GM19238 (cell line): ENCODE data around the gene POPDC3.

Experiments used
- DNase-seq: peaks from one replicate; pipeline ENCODE4 v3.0.0; 2011; ENCODE audit warnings: low spot score; ENCODE audit not compliant: insufficient read length

The POPDC3 gene

DNA sequence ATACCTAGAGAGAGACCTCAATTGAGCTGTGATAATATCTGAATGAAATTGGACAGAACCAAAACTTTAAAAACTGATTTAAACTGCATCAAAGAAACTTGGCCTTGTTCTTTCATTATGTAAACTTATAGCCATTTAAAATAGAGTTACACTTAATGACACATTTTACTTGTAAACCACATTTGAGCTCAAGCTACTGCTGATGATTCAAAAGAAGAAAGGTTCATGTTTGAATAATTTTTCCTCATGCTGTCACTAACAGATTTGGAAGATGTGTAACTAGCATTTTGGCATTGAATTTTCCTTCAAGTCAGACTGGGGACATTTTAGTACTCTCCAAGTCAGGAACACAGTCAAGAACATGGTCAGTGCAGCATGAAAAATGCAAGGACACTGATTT is 26.9 kb downstream of the POPDC3 start:
- no peak for DNase-seq

DNA sequence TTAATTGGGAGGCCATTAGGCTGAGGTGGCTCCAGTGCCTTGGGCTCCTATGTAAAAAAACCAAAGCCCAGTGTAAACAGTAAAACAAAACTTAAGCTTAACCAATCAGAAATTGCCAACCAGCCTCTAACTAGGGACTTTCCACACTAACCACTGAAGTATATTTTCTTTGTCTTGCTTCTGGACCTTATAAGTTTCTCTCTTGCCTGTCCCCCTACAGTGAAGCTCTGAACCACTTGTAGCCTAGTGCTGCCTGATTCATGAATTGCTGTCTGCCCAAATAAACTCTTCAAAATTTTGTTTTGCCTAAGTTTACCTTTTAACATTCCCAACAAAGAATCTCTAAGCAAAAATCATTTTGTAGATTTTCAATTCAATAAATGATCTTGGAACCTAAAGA is 28.2 kb downstream of the POPDC3 start:
- no peak for DNase-seq

DNA sequence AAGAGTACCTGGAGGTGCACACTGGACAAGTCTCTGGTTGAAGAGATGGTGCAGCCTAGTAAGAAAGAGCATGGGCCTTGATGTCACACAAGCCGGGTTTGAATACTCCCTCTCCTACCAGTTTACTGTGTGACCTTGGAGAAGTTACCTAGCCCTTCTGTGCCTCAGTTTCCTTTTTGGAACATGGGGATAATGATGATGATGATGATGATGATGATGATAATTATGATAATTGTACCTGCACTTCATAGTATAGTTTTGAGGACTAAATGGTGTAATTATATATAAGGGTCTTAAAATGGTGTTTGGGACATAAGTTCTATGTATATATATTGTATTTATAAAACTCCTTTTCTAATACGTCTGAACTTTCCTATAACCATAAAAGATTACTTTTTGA is 41.7 kb downstream of the POPDC3 start:
- no peak for DNase-seq

DNA sequence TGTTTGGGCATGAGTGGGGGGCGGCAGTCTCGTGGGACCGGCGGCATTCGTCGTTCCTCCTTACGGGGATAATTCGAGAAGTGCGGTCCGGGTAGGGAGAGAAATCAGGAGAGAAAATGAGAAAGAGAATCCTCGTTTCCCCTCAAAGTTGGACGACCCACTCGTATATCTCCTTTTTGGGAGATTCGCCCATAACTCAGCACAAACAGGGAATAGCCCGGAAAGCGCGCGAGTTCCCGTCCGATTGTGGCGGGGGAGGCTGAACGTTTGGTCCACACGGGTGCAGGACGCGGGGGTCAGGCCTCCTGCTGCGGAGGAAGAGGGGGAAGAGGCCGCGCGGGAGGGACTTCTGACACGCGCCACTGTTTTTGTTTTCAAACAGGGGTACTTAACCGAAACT is 42.4 kb downstream of the POPDC3 start:
- no peak for DNase-seq

DNA sequence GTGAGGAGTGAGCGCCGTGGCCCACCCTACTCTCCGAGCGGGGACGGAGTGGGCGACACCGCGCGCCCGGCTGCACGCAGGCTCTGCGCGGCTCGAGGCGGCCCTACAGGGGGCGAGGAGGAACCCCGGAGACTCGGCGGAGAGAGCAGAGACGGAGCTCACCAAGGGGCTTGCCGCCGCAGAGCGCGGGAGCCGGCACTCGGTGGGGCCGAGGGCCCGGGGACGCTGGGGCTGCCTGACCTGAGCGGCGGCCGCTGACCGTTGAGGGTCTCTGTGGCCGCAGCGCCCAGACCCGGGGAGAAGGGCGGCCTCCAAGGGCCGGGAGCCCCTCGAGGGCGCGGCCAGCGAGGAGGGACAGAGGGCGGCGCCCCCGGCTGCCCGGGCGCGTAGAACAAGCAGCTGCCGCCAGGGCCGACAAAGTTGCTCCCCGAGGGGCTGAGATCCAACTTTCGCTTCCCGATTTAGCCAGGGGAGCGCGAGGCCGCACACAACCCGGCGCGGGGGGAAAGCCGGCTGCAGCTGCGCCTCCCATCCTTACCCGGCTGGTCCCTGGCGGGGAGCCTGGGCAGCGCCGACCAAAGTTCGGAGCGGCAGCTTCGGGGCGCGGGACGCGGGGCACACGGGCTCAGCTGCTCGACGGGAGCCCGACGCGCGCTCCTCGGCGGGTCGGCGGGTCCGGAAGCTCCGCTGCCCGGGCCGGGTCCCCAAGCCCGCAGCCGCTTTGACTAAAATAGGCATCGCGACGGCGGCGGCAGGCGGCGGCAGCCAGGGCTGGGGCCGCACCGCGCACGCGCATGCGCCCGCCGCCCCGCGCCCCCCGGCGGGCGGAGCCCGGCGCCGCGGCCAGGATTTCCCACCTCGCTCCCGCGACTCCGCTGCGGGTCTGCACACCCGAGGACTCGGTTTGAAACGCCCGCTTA is 43.1 kb downstream of the POPDC3 start:
- peak; percentile 28 for DNase-seq

DNA sequence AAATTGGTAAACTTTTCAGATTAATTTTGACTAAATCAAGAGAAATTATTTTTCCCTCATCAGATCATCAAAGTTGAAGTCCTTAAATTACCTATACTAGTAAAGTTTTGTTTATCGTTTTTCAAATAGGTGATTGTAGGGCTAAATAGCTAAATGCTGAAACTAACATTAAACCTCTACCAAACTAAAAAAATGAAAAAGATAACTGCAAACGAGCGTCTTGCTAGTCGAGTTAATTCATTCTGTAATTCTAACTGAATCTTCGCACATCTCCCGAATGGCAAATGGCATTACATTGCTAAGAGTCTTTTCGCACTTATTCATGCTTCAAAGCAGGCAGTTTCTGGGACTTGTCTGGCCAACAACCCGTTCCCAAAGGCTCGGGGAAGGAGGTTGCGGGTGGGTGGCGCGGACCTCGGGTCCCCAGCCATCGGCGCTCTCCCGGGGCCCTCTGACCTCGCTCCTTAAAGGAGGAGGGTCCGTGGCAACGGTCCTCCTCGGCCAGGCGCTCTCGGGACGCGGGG is 43.8 kb downstream of the POPDC3 start:
- DNase-seq = no peak

DNA sequence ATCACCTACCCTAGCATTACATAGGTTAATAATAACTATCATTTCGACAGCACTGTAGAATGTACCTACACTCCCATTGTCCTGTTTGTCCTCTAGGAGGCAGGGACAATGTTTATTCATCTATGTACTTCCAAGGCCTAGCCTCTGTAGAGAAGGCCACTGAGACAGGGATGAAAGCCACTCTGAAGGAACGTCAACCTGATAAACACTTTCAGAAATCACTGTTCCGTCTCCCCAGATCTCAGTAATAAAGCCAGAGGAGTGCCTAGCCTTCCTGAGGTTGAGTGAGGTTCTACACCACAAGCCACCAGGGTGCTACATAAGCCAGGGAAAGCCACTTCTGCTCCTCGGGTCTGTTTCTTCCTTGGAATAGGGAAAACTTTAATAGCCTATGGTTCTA is 44.8 kb downstream of the POPDC3 start:
- DNase-seq = no peak

DNA sequence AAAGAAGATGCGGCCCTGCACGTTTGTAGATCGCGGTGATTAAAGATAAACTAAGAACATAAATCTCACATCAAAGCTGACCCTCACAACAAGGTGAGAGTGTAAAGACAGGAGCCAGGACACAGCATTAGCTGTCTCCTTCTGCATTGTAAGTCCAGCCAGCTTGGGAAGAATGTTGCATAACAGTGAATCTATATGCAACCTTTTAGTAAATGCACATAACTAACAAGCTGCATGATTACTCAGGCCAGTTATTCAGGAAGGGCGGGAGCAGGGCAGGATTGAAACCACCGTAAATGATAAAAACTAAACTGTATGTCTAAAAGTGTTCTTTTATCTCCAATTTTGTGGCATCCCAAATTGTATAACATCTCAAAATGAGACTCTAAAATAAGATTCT is 57.1 kb downstream of the POPDC3 start:
- no peak for DNase-seq

DNA sequence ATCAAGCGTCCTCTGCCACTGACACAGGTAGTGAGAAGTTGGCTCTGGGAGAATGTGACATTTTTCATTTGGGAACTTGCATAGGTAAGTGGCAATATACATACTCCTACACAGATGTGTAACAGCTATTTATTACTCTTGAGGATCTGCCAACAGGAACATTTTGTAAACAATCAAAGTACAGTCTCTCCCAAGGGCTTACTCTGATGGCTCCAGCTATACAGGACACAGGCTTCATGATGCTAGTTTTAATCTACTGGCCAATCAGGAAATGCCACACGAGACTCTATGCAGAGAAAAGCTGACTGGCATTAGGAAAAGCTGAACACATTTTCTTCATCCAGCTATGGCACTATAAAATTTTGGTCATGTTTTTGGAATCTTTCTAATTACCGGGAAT is 57.8 kb downstream of the POPDC3 start:
- DNase-seq = no peak

DNA sequence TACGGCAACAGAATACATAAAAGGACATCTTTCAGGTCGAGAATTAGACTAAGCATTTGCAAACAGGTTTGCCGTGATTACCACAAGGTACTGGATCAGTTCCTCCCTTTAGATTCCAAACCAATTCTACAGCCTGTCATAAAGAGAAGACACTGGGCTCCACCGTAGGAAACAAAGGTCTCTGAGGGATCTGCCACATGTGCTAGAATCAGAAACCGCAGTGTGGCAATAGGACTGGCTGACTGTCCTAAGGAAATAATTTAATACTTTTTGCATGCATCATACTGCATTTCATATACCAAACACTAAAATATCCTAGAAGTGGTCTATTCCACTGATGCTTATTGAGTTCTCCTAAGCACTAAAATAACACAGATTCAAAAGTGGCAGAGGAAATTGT is 59.2 kb downstream of the POPDC3 start:
- DNase-seq = no peak

DNA sequence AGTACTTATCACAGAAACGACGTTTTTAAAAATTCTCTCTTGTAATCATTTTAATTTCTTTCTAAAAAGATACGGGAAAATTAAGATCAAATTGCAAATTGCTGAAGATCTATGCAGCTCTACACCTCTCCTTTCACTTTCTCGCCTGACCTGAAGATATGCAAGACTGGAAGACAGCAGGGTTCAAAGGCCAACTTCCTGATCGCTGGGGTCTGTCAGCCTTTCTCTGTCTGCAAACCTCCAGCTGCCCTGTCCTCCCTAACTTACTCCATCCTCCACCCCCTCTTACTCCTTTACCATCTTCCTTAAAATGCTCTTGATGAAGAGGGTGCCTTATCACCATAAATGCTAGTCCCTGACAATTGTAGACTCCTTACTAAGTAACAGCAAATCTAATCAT is 63.7 kb downstream of the POPDC3 start:
- DNase-seq = no peak

DNA sequence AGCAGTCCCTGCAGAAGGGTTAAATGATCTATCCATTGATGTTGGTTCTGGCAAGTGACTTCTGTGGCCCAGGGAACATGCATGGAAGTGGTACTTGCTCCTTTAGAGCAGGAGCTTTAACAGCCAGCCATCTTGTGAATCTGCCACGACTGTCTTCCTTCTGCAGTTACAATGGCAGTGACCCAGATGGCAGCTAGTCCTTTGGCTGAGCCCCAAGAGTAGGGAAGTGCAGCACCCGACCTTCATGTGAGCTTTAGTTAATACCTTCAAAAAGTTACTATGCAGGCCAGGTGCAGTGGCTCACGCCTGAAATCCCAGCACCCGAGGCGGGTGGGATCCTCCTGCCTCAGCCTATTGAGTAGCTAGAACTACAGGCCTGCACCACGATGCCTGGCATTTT is 66.4 kb downstream of the POPDC3 start:
- DNase-seq = no peak

DNA sequence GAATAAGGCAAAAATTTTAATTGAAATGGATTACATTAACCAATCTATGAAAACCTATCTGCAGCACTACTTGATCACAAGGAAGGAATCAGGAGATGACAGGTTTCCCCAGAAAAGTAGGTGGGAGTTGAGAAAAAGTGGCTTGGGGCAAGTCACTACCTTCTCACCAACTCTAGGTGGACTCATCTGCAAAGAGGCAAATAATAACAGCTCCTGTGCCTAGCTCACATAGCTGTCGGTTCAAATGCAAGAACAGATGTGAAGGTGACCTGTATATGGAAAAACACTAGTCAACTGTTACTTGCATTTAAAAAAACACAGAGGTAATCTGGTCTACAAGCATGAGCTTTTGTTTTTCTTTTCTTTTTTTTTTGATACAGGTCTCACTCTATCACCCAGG is 67.2 kb downstream of the POPDC3 start:
- no peak for DNase-seq

DNA sequence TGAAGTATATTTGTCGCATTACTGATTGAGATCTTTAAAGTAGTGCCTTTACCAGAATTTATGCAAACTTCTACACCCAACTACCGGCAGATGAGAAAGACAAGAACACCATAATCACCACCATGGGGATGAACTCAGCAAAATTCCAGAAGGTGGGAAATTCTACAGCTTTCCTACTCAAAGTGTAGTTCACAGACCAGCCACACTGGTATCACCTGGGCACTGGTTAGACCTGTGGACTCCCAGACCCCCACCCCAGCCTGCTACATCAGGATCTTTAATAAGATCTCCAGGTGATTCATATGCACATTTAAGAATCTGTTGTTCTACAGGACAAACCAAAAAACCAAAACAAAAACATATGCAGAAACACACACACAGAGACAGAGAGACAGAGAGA is 67.9 kb downstream of the POPDC3 start:
- no peak for DNase-seq

DNA sequence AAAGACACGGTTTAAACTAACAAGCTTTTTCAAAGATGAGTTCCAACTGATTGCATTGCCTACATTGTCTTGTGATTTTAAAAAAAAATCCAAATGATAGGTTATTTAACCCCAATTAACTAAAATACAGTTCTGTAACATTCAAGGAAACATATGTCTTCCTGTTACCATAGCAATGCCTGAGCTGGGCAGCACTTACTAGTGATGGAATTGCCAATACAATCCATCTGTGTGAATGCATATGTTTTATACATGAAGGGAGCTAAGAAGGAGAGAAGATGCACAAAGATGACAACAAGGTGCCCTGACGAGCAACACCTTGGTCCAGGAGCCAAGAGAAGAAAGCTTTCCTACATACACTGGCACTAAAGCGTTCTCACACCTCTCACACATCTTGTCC is 68.7 kb downstream of the POPDC3 start:
- no peak for DNase-seq

DNA sequence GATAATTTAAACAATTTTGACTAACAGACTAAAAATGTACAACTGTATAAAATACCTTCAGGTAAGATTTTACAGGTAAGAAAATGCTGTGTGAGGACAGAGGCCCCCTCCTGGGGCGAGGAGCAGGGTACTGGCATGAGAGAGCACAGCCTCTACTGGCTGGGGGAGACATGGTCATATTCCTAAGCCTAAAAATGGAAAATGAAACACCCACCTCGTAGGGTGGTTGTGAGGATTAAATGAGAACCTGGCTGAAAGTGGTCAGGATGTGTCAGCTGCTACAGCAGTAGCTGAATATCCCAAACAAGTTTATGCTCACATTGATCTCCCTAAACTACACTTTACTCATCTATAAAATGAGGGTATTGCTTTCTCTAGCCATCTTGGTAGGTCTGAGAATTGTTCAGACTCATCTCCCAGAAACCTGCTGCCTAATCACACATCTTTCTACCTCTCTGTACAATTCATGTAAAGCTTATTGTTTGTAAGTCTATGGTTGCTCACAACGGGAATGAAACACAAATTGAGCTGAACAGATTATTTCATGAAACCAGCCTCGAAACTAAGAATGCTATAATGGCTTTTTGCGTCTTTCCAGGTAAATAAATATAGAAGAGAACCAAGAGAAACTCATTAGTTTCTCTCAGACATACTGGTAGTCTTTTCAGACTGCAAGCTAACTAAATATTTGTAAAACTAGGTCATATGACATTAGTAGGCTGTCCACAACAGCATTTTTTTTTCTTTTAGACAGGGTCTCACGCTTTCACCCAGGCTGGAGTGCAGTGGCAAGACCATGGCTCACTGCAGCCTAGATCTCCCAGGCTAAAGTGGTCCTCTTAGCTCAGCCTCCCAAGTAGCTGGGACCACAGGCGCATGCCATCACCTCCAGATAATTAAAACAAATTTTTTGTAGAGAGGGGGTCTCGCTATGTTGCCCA is 69.6 kb downstream of the POPDC3 start:
- DNase-seq = no peak

DNA sequence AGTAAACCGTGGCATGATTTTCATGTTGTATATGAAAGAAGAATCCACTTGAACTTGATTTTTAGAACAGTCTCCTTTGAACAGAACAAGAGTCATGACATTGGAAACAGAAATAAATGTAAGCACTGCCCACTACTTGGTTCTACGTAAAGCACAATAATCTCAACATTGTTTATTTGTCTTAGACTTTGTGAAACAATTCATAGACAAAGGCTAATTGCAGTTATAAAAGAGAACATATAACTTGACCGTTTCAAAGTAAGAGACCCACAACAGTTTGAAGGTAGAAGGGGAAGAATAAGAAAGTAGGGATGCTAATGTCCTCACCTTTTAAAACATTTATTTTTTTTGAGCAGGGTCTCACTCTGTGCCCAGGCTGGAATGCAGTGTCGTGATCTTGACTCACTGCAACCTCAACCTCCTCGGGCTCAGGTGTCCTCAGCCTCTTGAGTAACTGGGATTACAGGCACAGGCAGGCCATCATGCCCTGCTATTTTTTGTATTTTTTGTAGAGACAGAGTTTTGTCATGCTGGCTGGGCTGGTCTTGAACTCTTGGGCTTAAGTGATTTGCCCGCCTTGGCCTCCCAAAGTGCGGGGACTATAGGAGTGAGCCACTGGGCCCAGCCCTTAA is 71.1 kb downstream of the POPDC3 start:
- DNase-seq = no peak
